GM12875 (cell line): ENCODE results near the gene NIN.

Experiments
- H3K4me3 ChIP-seq: one replicate; pipeline ENCODE4 v1.5.1; 2011; ENCODE audit warnings: low read depth, low read length, control low read depth
- CTCF ChIP-seq: IDR thresholded peaks from 2 replicates; pipeline ENCODE4 v1.5.1; 2011; ENCODE audit warnings: low read depth, mild to moderate bottlenecking, control low read depth, inconsistent platforms, low read length, moderate library complexity, borderline replicate concordance; ENCODE audit not compliant: insufficient read depth

The NIN gene

DNA sequence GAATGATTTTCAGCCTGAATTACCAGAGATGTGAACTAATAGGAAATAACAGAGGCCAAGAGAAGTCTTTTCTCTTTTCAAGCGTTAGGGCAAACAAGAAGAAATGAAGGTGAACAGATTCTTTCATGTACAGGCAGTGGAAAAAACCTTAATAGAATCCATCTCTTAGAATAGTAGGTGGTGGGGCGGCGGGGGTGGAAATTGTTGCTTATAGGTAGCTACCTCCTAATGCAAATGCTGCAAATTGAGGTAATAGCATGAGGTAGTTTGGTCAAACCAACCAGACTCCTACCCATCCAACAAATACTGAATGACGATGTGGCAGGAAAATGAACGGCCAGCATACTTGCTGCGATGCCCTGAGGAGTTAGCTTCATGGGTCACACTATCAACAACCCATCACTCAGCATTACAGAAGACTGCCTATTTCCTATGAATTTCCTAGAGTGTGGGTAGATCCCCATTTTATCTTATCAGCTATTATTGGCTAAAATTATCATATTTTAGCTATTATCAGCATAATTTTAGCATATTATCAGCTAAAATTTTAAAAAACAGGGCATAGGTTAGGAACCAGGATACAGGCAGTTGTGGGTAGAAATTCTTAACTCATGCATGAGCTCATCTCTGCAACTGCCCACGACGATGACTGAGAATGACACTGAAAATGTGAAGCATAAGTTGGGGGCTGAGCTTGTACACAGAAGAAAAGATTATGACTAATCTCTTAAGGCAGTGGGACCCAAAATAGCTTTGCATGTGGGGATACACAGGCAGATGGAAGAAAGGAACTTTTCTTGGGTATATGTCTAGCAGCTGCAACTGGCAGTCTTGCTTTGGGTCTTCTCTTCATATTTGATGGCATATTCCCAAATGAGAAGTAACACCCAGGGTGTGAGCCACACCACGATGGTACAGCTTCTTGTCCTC lies 68.7 kb downstream of the NIN start:
- no peak for TF ChIP-seq CTCF
- no peak overlapping the region for H3K4me3 ChIP-seq

GRCh38 chr14:50759800-50760543 lies 71.0 kb downstream of the NIN start:
- H3K4me3 ChIP-seq = no peak overlapping the region
- no peak for TF ChIP-seq CTCF

DNA sequence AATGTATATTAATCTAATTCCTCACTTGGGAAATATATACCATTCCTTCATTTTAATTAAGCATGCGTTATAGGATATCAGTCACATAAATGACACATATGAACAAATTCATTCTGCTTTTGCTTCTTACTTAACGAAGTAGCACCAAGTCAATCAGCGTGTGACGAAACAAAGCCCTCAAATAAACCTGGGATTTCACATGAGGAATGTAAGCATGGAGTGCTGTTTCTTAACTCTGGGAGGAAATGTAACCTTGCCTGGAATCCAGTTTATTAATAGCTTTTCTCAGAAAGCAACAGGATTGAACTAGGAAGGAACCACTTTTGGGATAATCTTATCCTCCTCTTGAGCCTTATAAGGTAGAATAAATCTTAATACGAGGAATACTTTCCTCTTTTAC lies 72.0 kb downstream of the NIN start:
- no peak for TF ChIP-seq CTCF
- H3K4me3 ChIP-seq = no peak overlapping the region

GRCh38 chr14:50758305-50758704 lies 72.7 kb downstream of the NIN start:
- no peak overlapping the region for H3K4me3 ChIP-seq
- no peak for TF ChIP-seq CTCF

DNA sequence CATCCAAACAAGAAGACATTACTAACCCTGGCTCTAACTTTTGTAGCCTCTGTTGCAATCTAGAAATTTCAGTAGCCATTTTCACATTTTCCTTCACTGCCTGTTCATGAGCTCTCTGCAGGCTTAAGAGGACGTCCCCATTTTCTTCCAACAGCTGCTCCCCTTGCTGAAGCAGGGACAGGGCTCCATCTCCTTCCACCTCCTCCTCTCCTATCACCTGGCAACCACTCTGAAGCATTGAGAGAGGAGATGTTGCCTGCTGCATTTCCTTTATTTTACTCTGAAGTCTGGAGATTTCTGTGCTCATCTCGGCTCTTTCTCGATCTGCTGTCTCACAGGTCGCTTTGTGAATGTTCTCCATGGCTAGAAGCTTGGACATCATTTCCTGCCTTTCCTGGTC lies 73.3 kb downstream of the NIN start:
- no peak overlapping the region for H3K4me3 ChIP-seq
- TF ChIP-seq CTCF = no peak

DNA sequence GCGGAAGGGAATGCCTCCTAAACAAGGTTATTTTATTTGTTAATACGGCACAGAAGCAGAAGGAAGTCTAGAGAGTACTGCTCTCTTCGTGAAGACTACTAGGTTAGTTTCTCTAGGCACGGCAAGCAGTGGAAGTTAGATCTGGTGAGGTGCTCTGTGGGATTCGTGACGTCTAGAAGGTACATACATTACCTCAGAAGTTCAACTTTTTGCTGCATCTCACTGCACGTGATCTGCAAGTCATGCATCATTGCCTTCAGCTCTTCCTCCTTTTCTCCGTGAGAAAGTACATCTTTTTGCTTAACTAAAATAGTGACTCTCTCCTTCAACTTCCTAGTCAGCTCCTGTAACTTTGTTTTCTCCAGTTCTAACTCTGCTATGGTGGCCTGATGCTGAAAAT lies 74.7 kb downstream of the NIN start:
- H3K4me3 ChIP-seq = no peak overlapping the region
- TF ChIP-seq CTCF = no peak
